ENCODE results near the gene CELA1.
A peak's percentile ranks its signal among the peaks of the same experiment; 100 is the strongest.
"Not testable (repeated sequence)": the region's sequence is repeated elsewhere in the genome, so short reads cannot be mapped to it uniquely, and the experiment has no call there.

CELA1 gene

GRCh38 chr12:51342416-51342815 is 4.1 kb downstream of the CELA1 start:
- DNase-seq (ENCODE audit: low spot score), result no peak

- DNase-seq (ENCODE audit: low spot score), result peak; percentile 70
Observed at GRCh38 chr12:51341251-51342007, 5.0 kb downstream of the CELA1 start.

GRCh38 chr12:51339750-51340149 is 6.7 kb downstream of the CELA1 start:
- no peak for DNase-seq (ENCODE audit: low spot score)

GRCh38 chr12:51337336-51337735 is 9.1 kb downstream of the CELA1 start:
- not testable (repeated sequence) for DNase-seq (ENCODE audit: low spot score)

DNA sequence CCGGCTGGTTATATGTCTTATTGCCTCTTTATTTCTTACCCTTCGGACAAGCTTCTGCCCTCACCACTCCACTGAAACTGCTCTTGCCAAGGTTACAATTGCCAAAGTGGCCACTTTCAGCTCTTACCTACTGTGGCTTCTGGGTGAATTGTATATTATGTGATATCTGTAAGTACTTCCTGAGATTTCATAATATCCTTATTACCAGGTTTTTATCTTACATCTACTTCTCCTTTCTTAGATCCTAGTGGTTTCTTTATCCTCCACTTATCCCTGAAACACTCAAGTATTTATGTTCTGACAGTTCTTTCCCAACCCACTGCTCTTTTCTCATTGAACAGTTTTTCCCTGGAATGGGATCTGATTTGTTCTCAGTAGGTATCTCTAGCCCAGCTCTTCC is 10.5 kb downstream of the CELA1 start:
- no peak for DNase-seq (ENCODE audit: low spot score)

- DNase-seq (ENCODE audit: low spot score), result peak; percentile 16
Observed at GRCh38 chr12:51334764-51335163, 11.7 kb downstream of the CELA1 start.

GRCh38 chr12:51333536-51333935 is 12.9 kb downstream of the CELA1 start:
- no peak for DNase-seq (ENCODE audit: low spot score)

DNA sequence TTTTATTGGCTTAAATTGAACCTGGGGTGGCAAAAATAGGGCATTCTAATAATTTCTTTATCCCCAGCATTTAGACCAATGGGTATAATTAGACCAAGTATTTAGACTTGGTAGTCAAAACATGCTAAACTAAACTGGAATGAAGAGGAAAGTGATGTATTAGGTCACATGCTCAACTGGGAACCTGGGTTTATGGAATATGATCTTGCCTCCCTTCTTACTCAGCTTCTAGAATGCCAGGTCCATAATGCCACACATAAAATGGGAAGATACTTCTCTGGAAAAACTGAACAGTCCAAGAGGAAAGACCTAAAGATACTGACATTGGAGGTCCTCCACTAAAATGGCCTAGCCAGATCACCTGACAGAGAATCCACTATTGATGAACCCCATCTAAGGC is 16.3 kb downstream of the CELA1 start:
- no peak for DNase-seq (ENCODE audit: low spot score)

DNA sequence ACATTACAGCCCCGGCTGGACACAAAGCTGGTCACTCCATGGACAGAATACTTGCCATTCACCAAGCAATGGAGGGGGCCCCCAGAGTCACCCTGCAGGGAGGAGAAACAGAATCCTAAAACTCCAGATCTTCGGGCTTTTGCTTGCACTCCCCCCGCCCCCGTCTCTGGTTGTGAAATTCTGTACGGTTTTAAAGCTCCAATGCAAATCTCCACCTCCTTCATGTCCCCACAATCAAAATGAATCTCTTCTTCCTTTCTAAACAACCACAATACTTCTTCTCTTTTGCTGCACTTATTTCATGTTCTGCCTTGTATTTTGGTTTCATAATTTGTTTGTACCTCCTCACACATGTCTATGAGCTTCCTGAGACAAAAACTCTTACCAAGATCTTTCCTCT is 16.7 kb downstream of the CELA1 start:
- no peak for DNase-seq (ENCODE audit: low spot score)

DNA sequence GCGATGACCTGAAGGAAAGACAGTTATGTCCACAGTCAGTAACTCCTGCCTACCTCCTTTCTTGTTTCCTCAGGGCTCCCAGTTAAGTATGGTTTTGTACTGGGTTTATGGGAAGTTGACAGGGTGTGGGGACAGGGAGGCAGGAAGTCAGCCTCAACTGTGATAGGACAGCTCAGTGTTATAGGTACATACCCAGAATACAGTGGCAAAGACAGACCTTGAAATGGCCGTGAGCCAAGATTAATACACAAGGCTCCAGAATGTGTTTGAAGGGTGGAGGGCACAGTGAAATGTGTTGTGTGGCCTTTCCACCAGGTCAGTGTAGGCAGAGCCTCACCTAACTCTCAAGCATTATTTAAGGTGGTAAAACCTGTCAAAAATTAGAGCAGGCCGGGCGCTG is 17.9 kb downstream of the CELA1 start:
- DNase-seq (ENCODE audit: low spot score), result no peak

- DNase-seq (ENCODE audit: low spot score), result no peak
Observed at GRCh38 chr12:51326698-51327439, 19.6 kb downstream of the CELA1 start.

DNA sequence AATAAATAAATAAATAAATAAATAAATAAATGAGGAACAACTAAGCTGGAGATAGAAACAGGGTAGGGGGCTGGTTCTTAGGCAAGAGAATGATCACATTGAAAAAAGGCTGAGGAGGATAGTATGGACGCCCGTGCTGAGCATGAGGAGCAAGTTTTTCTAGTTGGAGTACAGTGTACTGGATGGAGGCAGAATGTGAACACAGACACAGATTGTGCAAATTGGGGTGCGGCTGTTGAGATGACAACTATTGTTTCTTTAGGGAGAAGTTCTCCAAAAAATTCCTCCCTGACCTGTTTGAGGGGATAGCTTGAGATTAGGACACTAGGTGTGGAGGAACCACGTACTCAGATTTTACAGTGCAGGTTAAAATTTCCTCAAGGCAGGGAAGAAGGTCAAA is 21.5 kb downstream of the CELA1 start:
- no peak for DNase-seq (ENCODE audit: low spot score)

- no peak for DNase-seq (ENCODE audit: low spot score)
Observed at GRCh38 chr12:51323966-51324895, 22.2 kb downstream of the CELA1 start, which contains the start of gene BIN2. Gene BIN2 (minus strand): TSS chr12:51324174. CDS start chr12:51324102, 72 bp downstream.

- DNase-seq (ENCODE audit: low spot score), result no peak
Observed at GRCh38 chr12:51323317-51323960, 23.0 kb downstream of the CELA1 start.

DNA sequence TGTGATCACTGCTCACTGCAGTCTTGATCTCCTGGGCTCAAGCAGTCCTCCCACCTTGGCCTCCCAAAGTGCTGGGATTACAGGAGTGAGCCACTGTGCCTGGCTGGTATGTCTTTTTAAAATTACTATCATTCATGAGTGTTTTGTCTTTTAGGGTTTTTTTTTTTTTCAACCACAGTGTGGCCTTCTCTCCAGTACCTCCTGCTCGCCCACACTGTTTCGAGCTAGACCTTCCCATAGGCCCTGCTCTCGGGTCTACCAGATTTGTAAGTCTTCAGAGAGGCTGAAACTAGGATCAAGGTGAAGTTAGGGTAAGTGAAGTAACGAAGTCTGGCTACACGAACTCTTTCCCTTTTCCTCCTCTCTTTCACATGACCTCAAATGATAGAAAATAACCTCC is 24.0 kb downstream of the CELA1 start:
- DNase-seq (ENCODE audit: low spot score), result no peak

DNA sequence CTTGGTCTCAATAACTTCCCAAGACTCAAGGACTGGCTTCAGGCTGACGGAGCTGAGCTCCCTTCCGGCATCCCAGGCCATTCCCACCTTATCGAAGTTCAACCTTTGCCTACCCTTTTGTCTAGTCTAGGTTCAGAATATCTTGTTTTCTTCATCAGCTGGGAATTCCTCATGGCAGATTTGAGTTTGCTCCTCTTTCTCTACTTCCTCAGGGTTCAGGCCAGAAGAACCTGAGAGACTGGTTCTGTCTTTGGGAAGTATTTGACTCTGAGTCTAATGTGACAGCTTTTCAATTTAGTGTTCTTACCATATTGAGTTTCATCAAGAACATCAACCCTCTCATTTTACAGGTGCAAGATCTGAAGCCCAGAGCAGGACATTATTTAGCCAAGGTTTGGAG is 24.6 kb downstream of the CELA1 start:
- no peak for DNase-seq (ENCODE audit: low spot score)

DNA sequence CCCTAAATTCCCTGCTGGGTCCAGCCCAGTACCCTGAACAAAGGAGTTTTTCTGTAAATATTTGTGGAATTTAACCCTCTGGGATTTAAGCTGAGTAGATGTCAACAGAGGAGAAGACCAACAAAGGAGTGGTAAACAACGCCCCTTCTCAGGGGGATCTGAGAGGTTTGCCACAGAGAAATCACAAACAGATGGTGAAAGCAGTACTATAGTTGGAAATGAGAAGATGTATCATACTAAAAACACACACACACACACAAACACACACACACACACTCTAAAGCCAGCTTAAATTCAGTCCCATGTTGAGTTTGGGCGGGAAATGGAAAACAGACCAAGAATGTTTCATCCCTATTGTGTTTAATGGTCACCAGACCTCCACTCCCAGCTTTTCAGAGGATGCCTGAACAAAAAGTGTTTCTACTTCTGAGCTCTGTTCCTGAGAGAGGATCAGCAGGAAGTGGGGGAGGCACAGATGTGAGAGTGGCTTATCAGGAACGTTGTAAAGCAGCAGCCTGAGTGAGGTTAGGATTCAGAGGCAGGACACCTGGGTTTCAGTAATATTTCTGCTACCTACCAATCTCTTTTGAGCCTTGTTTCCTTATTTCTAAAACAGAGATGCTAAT is 25.7 kb downstream of the CELA1 start:
- DNase-seq (ENCODE audit: low spot score), result peak; percentile 4

DNA sequence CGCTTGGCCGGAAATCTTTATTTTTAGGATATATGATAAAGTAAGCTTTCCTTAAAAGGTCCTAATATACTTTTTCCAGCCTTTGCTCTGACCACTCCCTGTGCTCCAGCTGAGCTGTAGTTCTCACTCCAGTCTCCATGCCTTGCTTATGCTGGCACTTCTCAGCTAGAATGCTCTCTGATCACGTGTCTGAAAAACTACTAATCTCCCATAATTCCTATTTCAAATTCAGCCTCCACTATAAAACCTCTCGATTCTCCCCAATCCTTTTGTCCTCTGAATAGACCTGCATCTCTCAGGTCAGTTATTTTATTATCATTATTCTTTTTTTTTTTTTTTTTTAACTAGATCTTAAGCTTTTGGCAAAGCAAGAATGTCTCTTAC is 26.2 kb downstream of the CELA1 start:
- no peak for DNase-seq (ENCODE audit: low spot score)

DNA sequence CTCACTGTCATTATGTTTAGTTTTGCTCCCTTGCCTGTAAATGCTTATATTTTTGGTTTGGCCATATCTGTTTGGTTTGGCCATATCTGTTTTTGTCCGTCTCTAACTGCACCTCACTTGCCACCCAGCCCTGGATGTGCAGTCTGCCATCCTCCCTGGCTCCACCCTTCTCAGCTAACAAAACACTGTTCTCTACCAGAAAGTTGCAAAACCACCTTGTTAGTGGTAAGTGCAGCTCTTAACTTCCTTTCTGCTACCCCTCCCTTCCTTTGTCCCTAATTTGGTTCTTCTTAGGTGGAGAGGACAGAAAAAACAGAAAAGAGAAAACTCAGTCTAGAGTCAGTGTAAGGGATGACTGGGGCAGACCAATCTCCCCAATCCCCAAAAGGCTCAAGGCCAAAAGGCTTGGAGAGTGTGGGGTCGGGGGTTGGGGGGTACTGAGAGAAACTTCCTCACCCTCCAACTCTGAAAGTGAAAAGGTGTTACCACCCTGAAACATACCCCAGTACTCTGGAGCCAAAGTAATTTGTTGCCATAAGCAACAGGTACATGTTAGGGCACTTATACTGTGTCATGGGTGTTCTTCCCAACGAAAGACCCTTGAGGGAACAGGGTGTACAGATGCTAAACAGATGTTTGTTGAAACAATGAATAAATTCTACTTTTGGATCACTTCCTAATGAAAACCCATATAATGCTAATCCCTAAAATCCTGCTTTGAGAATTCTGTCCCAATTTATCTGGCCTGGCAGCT is 27.5 kb downstream of the CELA1 start:
- DNase-seq (ENCODE audit: low spot score), result no peak

GRCh38 chr12:51318057-51318806 is 28.2 kb downstream of the CELA1 start:
- not testable (repeated sequence) for DNase-seq (ENCODE audit: low spot score)
